Endothelial cell of umbilical vein (primary cell): ENCODE data around the gene GALNT14. TPM values are rescaled to one million over a fixed set of nuclear protein-coding genes. Genes with fewer than 3 reads are reported as not detected.

Experiments used
- BruUV-seq: library from RNA; stranded (reverse); fragments of 400-500 nt; replicated peaks from 2 replicates; lab custom pipeline; 2021; lab: Mats Ljungman, UMichigan
- CTCF ChIA-PET: fragments of 300-600, 350-600 bp; sonication (Branson Sonifier 250); formaldehyde crosslinking; loops from one replicate; lab custom pipeline; 2021; ENCODE audit warnings: antibody characterized with exemption, inconsistent platforms; lab: Charles Lee
- POLR2A ChIA-PET: fragments of 300-600, 350-600 bp; sonication (Branson Sonifier 250); formaldehyde crosslinking; loops from one replicate; lab custom pipeline; 2021; ENCODE audit warnings: antibody characterized with exemption, inconsistent platforms; lab: Charles Lee
- DNase-seq: peaks from one replicate; pipeline ENCODE4 v3.0.0-alpha.2; 2011; ENCODE audit warnings: low read depth, low spot score
- FAIRE-seq: peaks from 2 replicates; lab custom pipeline; 2011; peaks lifted over from hg19 to GRCh38; lab: Jason Lieb, UNC
- H2AFZ ChIP-seq: 2 replicates; pipeline ENCODE4 v1.6.0; 2012; ENCODE audit warnings: low read depth, low read length, control low read depth, inconsistent platforms
- H3K27ac ChIP-seq: 2 replicates; pipeline ENCODE4 v1.5.1; 2011; ENCODE audit warnings: low read depth, mild to moderate bottlenecking, control low read depth, low read length, moderate library complexity; ENCODE audit not compliant: insufficient read depth
- H3K27me3 ChIP-seq, 2 experiments: 2 replicates each; pipeline versions ENCODE4 v1.6.0 to v1.6.1; 2011; ENCODE audit warnings: low read length in 2 of 2, mixed read lengths in 1 of 2; ENCODE audit not compliant: control insufficient read depth in 2 of 2, insufficient read depth in 2 of 2
- H3K36me3 ChIP-seq, 2 experiments: 2 replicates in 1 of 2; 3 replicates in 1 of 2; pipeline ENCODE4 v1.5.1; 2011; ENCODE audit warnings: low read length in 2 of 2, mild to moderate bottlenecking in 1 of 2, moderate library complexity in 1 of 2; ENCODE audit not compliant: control insufficient read depth in 2 of 2, insufficient read depth in 2 of 2; ENCODE audit errors: extremely low read depth in 1 of 2
- H3K4me1 ChIP-seq: 3 replicates; pipeline ENCODE4 v1.5.1; 2011; ENCODE audit warnings: mild to moderate bottlenecking, low read length; ENCODE audit not compliant: control insufficient read depth, insufficient read depth; ENCODE audit errors: extremely low read depth
- H3K4me2 ChIP-seq: 2 replicates; pipeline ENCODE4 v1.6.1; 2011; ENCODE audit warnings: low read length, control low read depth, mixed read lengths; ENCODE audit not compliant: insufficient read depth
- H3K4me3 ChIP-seq, 3 experiments: fragments of 200-600 bp in 1 of 3; sonication (generic), shearing (Covaris generic) in 1 of 3; replicated peaks in 1 of 3; 2 replicates each; pipeline ENCODE4 v1.5.1; 2011 to 2016; ENCODE audit warnings: control low read depth in 3 of 3, low read length in 3 of 3, mild to moderate bottlenecking in 2 of 3, inconsistent platforms in 1 of 3, low read depth in 1 of 3, moderate library complexity in 1 of 3; ENCODE audit not compliant: insufficient read depth in 1 of 3
- H3K79me2 ChIP-seq: 2 replicates; pipeline ENCODE4 v1.6.0; 2012; ENCODE audit warnings: low read length, inconsistent platforms; ENCODE audit not compliant: control insufficient read depth, insufficient read depth
- H3K9ac ChIP-seq: replicated peaks from 2 replicates; pipeline ENCODE3; 2011; ENCODE audit warnings: low read length, control low read depth; ENCODE audit not compliant: insufficient read depth; ENCODE audit errors: extremely low read depth
- H3K9me1 ChIP-seq: replicated peaks from 3 replicates; pipeline ENCODE4 v1.6.0; 2011; ENCODE audit warnings: mild to moderate bottlenecking, low read length; ENCODE audit not compliant: control insufficient read depth, insufficient read depth; ENCODE audit errors: extremely low read depth
- H3K9me3 ChIP-seq: replicated peaks from 2 replicates; pipeline ENCODE4 v1.5.1; 2012; ENCODE audit warnings: low read length, inconsistent platforms; ENCODE audit not compliant: control insufficient read depth, insufficient read depth
- H4K20me1 ChIP-seq: replicated peaks from 2 replicates; pipeline ENCODE3; 2011; ENCODE audit warnings: mild to moderate bottlenecking, low read length; ENCODE audit not compliant: control insufficient read depth, insufficient read depth; ENCODE audit errors: extremely low read depth
- CTCF ChIP-seq, 2 donors: IDR thresholded peaks; 1 replicate in 1 of 2; 2 replicates in 1 of 2; pipeline ENCODE4 v1.5.1; 2011; ENCODE audit warnings: low read length in 2 of 2, mild to moderate bottlenecking in 2 of 2, moderate library complexity in 2 of 2, control low read depth in 1 of 2, inconsistent platforms in 1 of 2, low read depth in 1 of 2; ENCODE audit not compliant: insufficient read depth in 1 of 2; ENCODE audit errors: extremely low read depth in 1 of 2
- EZH2 ChIP-seq: IDR thresholded peaks from 2 replicates; pipeline ENCODE4 v1.6.1; 2012; ENCODE audit warnings: borderline replicate concordance, low read depth, mild to moderate bottlenecking, moderate library complexity, low read length, inconsistent platforms; ENCODE audit not compliant: severe bottlenecking
- FOS ChIP-seq: IDR thresholded peaks from 2 replicates; pipeline ENCODE4 v1.6.1; 2011; ENCODE audit warnings: mild to moderate bottlenecking, low read length, moderate library complexity, borderline replicate concordance; ENCODE audit not compliant: insufficient read depth
- GATA2 ChIP-seq: IDR thresholded peaks from 2 replicates; pipeline ENCODE4 v1.7.0; 2011; ENCODE audit warnings: low read depth, mild to moderate bottlenecking, moderate library complexity, mixed read lengths, low read length; ENCODE audit not compliant: insufficient read length, insufficient read depth
- JUN ChIP-seq: IDR thresholded peaks from 2 replicates; pipeline ENCODE4 v1.6.1; 2011; ENCODE audit warnings: borderline replicate concordance, low read depth; ENCODE audit not compliant: insufficient read length, insufficient read depth
- MAX ChIP-seq: IDR thresholded peaks from 2 replicates; pipeline ENCODE4 v1.6.1; 2011; ENCODE audit not compliant: insufficient read depth, insufficient read length
- MYC ChIP-seq: IDR thresholded peaks from one replicate; pipeline ENCODE4 v1.6.1; 2011; ENCODE audit warnings: mild to moderate bottlenecking, low read depth, low read length
- POLR2A ChIP-seq: IDR thresholded peaks from 2 replicates; pipeline ENCODE4 v1.6.1; 2012; ENCODE audit warnings: low read depth, mild to moderate bottlenecking, control low read depth, low read length
- POLR2AphosphoS5 ChIP-seq: IDR thresholded peaks from 2 replicates; pipeline ENCODE4 v1.6.1; 2012; ENCODE audit warnings: low read depth, mild to moderate bottlenecking, control low read depth, low read length, moderate library complexity; ENCODE audit not compliant: insufficient read depth
- dilution Hi-C: fragments of 300-500 bp; cut with MboI; formaldehyde crosslinking; loops from one replicate; pipeline ENCODE4 v1.15.0; 2019; ENCODE audit warnings: low sequenced_read_pairs; ENCODE audit not compliant: extremely low pct_ligation_motif_present
- intact Hi-C: fragments of 100-400 bp; cut with micrococcal nuclease; formaldehyde crosslinking; loops from one replicate; pipeline ENCODE4 v1.10.0; 2022
- polyA plus RNA-seq, 4 experiments: library from polyadenylated mRNA; depleted of rRNA in 3 of 4; stranded (reverse) in 3 of 4; unstranded in 1 of 4; fragments of >200 nt; gene quantifications; 2 replicates each; pipeline versions ENCODE4 v1.2.1 to v1.2.3, GENCODE V29; 2011 to 2012; ENCODE audit warnings: missing spikeins in 1 of 4
- total RNA-seq: library from RNA; stranded (reverse); gene quantifications from 2 replicates; pipeline ENCODE4 v1.2.3, GENCODE V29; 2021

GALNT14 gene
- total and polyA plus RNA-seq, 2 donors (not counting 3 experiments of a cell fraction or from before 2014, with no cell fraction given), result 0.04 to 0.40 TPM

GRCh38 chr2:30934066-30934465 is 204.2 kb downstream of the GALNT14 start:
- FAIRE-seq, result no peak
- DNase-seq, result no peak
- dilution Hi-C loops (no loop called here), intact Hi-C loops (no loop called here)
- POLR2A ChIA-PET, result no interaction called here
- H3K4me2 ChIP-seq, result no peak overlapping the region
- TF ChIP-seq FOS (no peak), MYC (no peak), POLR2AphosphoS5 (no peak), GATA2 (no peak), POLR2A (no peak), CTCF (IDR thresholded peaks at IDR 0.05; ENCODE audit: extremely low read depth in 1 of 2, insufficient read depth in 1 of 2, low read depth in 1 of 2, low read length in 2 of 2) (no peak), EZH2 (no peak), JUN (no peak), MAX (no peak)
- H3K4me3 ChIP-seq, result no peak overlapping the region
- CTCF ChIA-PET, result no interaction called here
- H3K9me3 ChIP-seq, result peaks cover under 1% of the 10 kb centered on the region
- H4K20me1 ChIP-seq, result no peaks in the 10 kb centered on the region
- H2AFZ ChIP-seq, result no peak overlapping the region
- H3K79me2 ChIP-seq, result no peaks in the 10 kb centered on the region
- BruUV-seq, result no TSS peak
- H3K9me1 ChIP-seq, result no peaks in the 10 kb centered on the region
- no peak overlapping the region for H3K9ac ChIP-seq
- H3K36me3 ChIP-seq, result no peaks in the 10 kb centered on the region
- H3K4me1 ChIP-seq, result no peaks in the 10 kb centered on the region
- H3K27ac ChIP-seq, result no peak overlapping the region
- H3K27me3 ChIP-seq, result no peaks in the 10 kb centered on the region
